BE2C (cell line): ENCODE data around the gene PFDN1.

ENCODE experiments used
- DNase-seq: peaks from one replicate; pipeline ENCODE4 v3.0.0-alpha.2; 2020
- H3K27me3 ChIP-seq: fragments of 250-450 bp; sonication (Bioruptor Pico); 2 replicates; pipeline ENCODE4 v1.5.1; 2020; ENCODE audit warnings: mild to moderate bottlenecking
- H3K36me3 ChIP-seq: fragments of 250-450 bp; sonication (Bioruptor Pico); 2 replicates; pipeline ENCODE4 v1.5.1; 2020; ENCODE audit warnings: mild to moderate bottlenecking
- H3K4me1 ChIP-seq: fragments of 250-450 bp; sonication (Bioruptor Pico); 2 replicates; pipeline ENCODE4 v1.5.1; 2020
- H3K4me3 ChIP-seq: 2 replicates; pipeline ENCODE4 v1.5.1; 2011; ENCODE audit warnings: low read depth, low read length
- H3K9me3 ChIP-seq: fragments of 250-450 bp; sonication (Bioruptor Pico); 2 replicates; pipeline ENCODE4 v1.5.1; 2020
- CTCF ChIP-seq: IDR thresholded peaks from 2 replicates; pipeline ENCODE4 v1.5.1; 2012; ENCODE audit warnings: mild to moderate bottlenecking, low read depth, low read length

PFDN1 gene

GRCh38 chr5:140336388-140336787 lies 33.5 kb upstream of the PFDN1 start:
- no peak for TF ChIP-seq CTCF
- Histone ChIP-seq H3K27me3 (no peaks in the 10 kb centered on the region), H3K36me3 (no peaks in the 10 kb centered on the region)

GRCh38 chr5:140331638-140332037 lies 28.7 kb upstream of the PFDN1 start:
- Histone ChIP-seq H3K36me3 (no peaks in the 10 kb centered on the region), H3K9me3 (no peaks in the 10 kb centered on the region), H3K4me1 (no peaks in the 10 kb centered on the region), H3K27me3 (no peaks in the 10 kb centered on the region), H3K4me3 (no peak overlapping the region)
- TF ChIP-seq CTCF = no peak
- DNase-seq = no peak

More at GRCh38 chr5:140336388-140336787, 33.5 kb upstream of the PFDN1 start:
- DNase-seq = no peak
- H3K9me3 ChIP-seq = no peaks in the 10 kb centered on the region
- H3K4me3 ChIP-seq = no peak overlapping the region
- no peaks in the 10 kb centered on the region for H3K4me1 ChIP-seq

- no peaks in the 10 kb centered on the region for H3K4me1 ChIP-seq
- H3K4me3 ChIP-seq = no peak overlapping the region
- no peaks in the 10 kb centered on the region for H3K9me3 ChIP-seq
- DNase-seq = no peak
- no peaks in the 10 kb centered on the region for H3K27me3 ChIP-seq
- TF ChIP-seq CTCF = no peak
- H3K36me3 ChIP-seq = no peaks in the 10 kb centered on the region
Observed at GRCh38 chr5:140329739-140330481, 27.0 kb upstream of the PFDN1 start.

GRCh38 chr5:140328036-140328764 lies 25.3 kb upstream of the PFDN1 start:
- H3K4me1 ChIP-seq = no peaks in the 10 kb centered on the region
- H3K4me3 ChIP-seq = no peak overlapping the region
- TF ChIP-seq CTCF = no peak
- H3K36me3 ChIP-seq = no peaks in the 10 kb centered on the region
- no peaks in the 10 kb centered on the region for H3K27me3 ChIP-seq
- no peak for DNase-seq
- H3K9me3 ChIP-seq = no peaks in the 10 kb centered on the region

GRCh38 chr5:140327589-140327988 lies 24.7 kb upstream of the PFDN1 start:
- Histone ChIP-seq H3K36me3 (no peaks in the 10 kb centered on the region), H3K4me1 (no peaks in the 10 kb centered on the region), H3K27me3 (no peaks in the 10 kb centered on the region), H3K4me3 (no peak overlapping the region), H3K9me3 (no peaks in the 10 kb centered on the region)
- no peak for TF ChIP-seq CTCF
- DNase-seq = no peak

GRCh38 chr5:140325486-140325885 lies 22.6 kb upstream of the PFDN1 start:
- no peak for DNase-seq
- TF ChIP-seq CTCF = no peak
- no peaks in the 10 kb centered on the region for H3K4me1 ChIP-seq

More at GRCh38 chr5:140325486-140325885, 22.6 kb upstream of the PFDN1 start:
- Histone ChIP-seq H3K4me3 (no peak overlapping the region), H3K9me3 (no peaks in the 10 kb centered on the region), H3K36me3 (no peaks in the 10 kb centered on the region), H3K27me3 (no peaks in the 10 kb centered on the region)
